GM08714 (cell line): ENCODE data around the gene WFIKKN2.

ENCODE experiments used
- H3K4me3 ChIP-seq: fragments of 200-500 bp; sonication (Bioruptor generic); 2 replicates; pipeline ENCODE4 v1.5.1; 2014; ENCODE audit warnings: mild to moderate bottlenecking, low read length, inconsistent platforms
- ZNF274 ChIP-seq: IDR thresholded peaks from 2 replicates; pipeline ENCODE4 v1.6.1; 2012; ENCODE audit warnings: mild to moderate bottlenecking, low read depth, low read length

WFIKKN2 gene

GRCh38 chr17:50835301-50836234, at the start of gene WFIKKN2:
Gene WFIKKN2, plus strand, starts transcription at chr17:50835586. Its CDS starts 352 bp downstream, at chr17:50835938.
- H3K4me3 ChIP-seq, result no peak within 1 kb of the TSS
- no peak for TF ChIP-seq ZNF274

GRCh38 chr17:50785946-50786570, 49.3 kb upstream of the WFIKKN2 start:
- TF ChIP-seq ZNF274, result no peak
- no peak overlapping the region for H3K4me3 ChIP-seq

GRCh38 chr17:50787106-50787505, 48.3 kb upstream of the WFIKKN2 start:
- no peak for TF ChIP-seq ZNF274
- H3K4me3 ChIP-seq, result no peak overlapping the region

GRCh38 chr17:50790618-50791017, 44.8 kb upstream of the WFIKKN2 start:
- TF ChIP-seq ZNF274, result no peak
- no peak overlapping the region for H3K4me3 ChIP-seq

GRCh38 chr17:50792132-50792531, 43.3 kb upstream of the WFIKKN2 start:
- no peak overlapping the region for H3K4me3 ChIP-seq
- TF ChIP-seq ZNF274, result no peak

- no peak for TF ChIP-seq ZNF274
- no peak overlapping the region for H3K4me3 ChIP-seq
Observed at GRCh38 chr17:50793007-50793406, 42.4 kb upstream of the WFIKKN2 start.

- H3K4me3 ChIP-seq, result no peak overlapping the region
- no peak for TF ChIP-seq ZNF274
Observed at GRCh38 chr17:50794361-50794760, 41.0 kb upstream of the WFIKKN2 start.

- no peak for TF ChIP-seq ZNF274
- no peak overlapping the region for H3K4me3 ChIP-seq
Observed at GRCh38 chr17:50797135-50797810, 38.1 kb upstream of the WFIKKN2 start.

GRCh38 chr17:50798424-50799288, 36.7 kb upstream of the WFIKKN2 start:
- TF ChIP-seq ZNF274, result no peak
- H3K4me3 ChIP-seq, result no peak overlapping the region

GRCh38 chr17:50799582-50799981, 35.8 kb upstream of the WFIKKN2 start:
- H3K4me3 ChIP-seq, result no peak overlapping the region
- no peak for TF ChIP-seq ZNF274

GRCh38 chr17:50800196-50800700, 35.1 kb upstream of the WFIKKN2 start:
- TF ChIP-seq ZNF274, result no peak
- H3K4me3 ChIP-seq, result no peak overlapping the region

GRCh38 chr17:50802609-50803571, 32.5 kb upstream of the WFIKKN2 start:
- TF ChIP-seq ZNF274, result no peak
- no peak overlapping the region for H3K4me3 ChIP-seq
